Endothelial cell of umbilical vein (primary cell): ENCODE results near the gene NUDT15. TPM values are rescaled to one million over a fixed set of nuclear protein-coding genes. Genes with fewer than 3 reads are reported as not detected.

Source experiments
- BruUV-seq: library from RNA; stranded (reverse); fragments of 400-500 nt; replicated peaks from 2 replicates; lab custom pipeline; 2021; lab: Mats Ljungman, UMichigan
- CTCF ChIA-PET: fragments of 300-600, 350-600 bp; sonication (Branson Sonifier 250); formaldehyde crosslinking; loops from one replicate; lab custom pipeline; 2021; ENCODE audit warnings: antibody characterized with exemption, inconsistent platforms; lab: Charles Lee
- POLR2A ChIA-PET: fragments of 300-600, 350-600 bp; sonication (Branson Sonifier 250); formaldehyde crosslinking; loops from one replicate; lab custom pipeline; 2021; ENCODE audit warnings: antibody characterized with exemption, inconsistent platforms; lab: Charles Lee
- DNase-seq: peaks from one replicate; pipeline ENCODE4 v3.0.0-alpha.2; 2011; ENCODE audit warnings: low read depth, low spot score
- FAIRE-seq: peaks from 2 replicates; lab custom pipeline; 2011; peaks lifted over from hg19 to GRCh38; lab: Jason Lieb, UNC
- H2AFZ ChIP-seq: 2 replicates; pipeline ENCODE4 v1.6.0; 2012; ENCODE audit warnings: low read depth, low read length, control low read depth, inconsistent platforms
- H3K27ac ChIP-seq: 2 replicates; pipeline ENCODE4 v1.5.1; 2011; ENCODE audit warnings: low read depth, mild to moderate bottlenecking, control low read depth, low read length, moderate library complexity; ENCODE audit not compliant: insufficient read depth
- H3K27me3 ChIP-seq, 2 experiments: 2 replicates each; pipeline versions ENCODE4 v1.6.0 to v1.6.1; 2011; ENCODE audit warnings: low read length in 2 of 2, mixed read lengths in 1 of 2; ENCODE audit not compliant: control insufficient read depth in 2 of 2, insufficient read depth in 2 of 2
- H3K36me3 ChIP-seq, 2 experiments: 2 replicates in 1 of 2; 3 replicates in 1 of 2; pipeline ENCODE4 v1.5.1; 2011; ENCODE audit warnings: low read length in 2 of 2, mild to moderate bottlenecking in 1 of 2, moderate library complexity in 1 of 2; ENCODE audit not compliant: control insufficient read depth in 2 of 2, insufficient read depth in 2 of 2; ENCODE audit errors: extremely low read depth in 1 of 2
- H3K4me1 ChIP-seq: 3 replicates; pipeline ENCODE4 v1.5.1; 2011; ENCODE audit warnings: mild to moderate bottlenecking, low read length; ENCODE audit not compliant: control insufficient read depth, insufficient read depth; ENCODE audit errors: extremely low read depth
- H3K4me2 ChIP-seq: 2 replicates; pipeline ENCODE4 v1.6.1; 2011; ENCODE audit warnings: low read length, control low read depth, mixed read lengths; ENCODE audit not compliant: insufficient read depth
- H3K4me3 ChIP-seq, 3 experiments: fragments of 200-600 bp in 1 of 3; sonication (generic), shearing (Covaris generic) in 1 of 3; replicated peaks in 1 of 3; 2 replicates each; pipeline ENCODE4 v1.5.1; 2011 to 2016; ENCODE audit warnings: control low read depth in 3 of 3, low read length in 3 of 3, mild to moderate bottlenecking in 2 of 3, inconsistent platforms in 1 of 3, low read depth in 1 of 3, moderate library complexity in 1 of 3; ENCODE audit not compliant: insufficient read depth in 1 of 3
- H3K79me2 ChIP-seq: 2 replicates; pipeline ENCODE4 v1.6.0; 2012; ENCODE audit warnings: low read length, inconsistent platforms; ENCODE audit not compliant: control insufficient read depth, insufficient read depth
- H3K9ac ChIP-seq: replicated peaks from 2 replicates; pipeline ENCODE3; 2011; ENCODE audit warnings: low read length, control low read depth; ENCODE audit not compliant: insufficient read depth; ENCODE audit errors: extremely low read depth
- H3K9me1 ChIP-seq: replicated peaks from 3 replicates; pipeline ENCODE4 v1.6.0; 2011; ENCODE audit warnings: mild to moderate bottlenecking, low read length; ENCODE audit not compliant: control insufficient read depth, insufficient read depth; ENCODE audit errors: extremely low read depth
- H3K9me3 ChIP-seq: replicated peaks from 2 replicates; pipeline ENCODE4 v1.5.1; 2012; ENCODE audit warnings: low read length, inconsistent platforms; ENCODE audit not compliant: control insufficient read depth, insufficient read depth
- H4K20me1 ChIP-seq: replicated peaks from 2 replicates; pipeline ENCODE3; 2011; ENCODE audit warnings: mild to moderate bottlenecking, low read length; ENCODE audit not compliant: control insufficient read depth, insufficient read depth; ENCODE audit errors: extremely low read depth
- CTCF ChIP-seq, 2 donors: IDR thresholded peaks; 1 replicate in 1 of 2; 2 replicates in 1 of 2; pipeline ENCODE4 v1.5.1; 2011; ENCODE audit warnings: low read length in 2 of 2, mild to moderate bottlenecking in 2 of 2, moderate library complexity in 2 of 2, control low read depth in 1 of 2, inconsistent platforms in 1 of 2, low read depth in 1 of 2; ENCODE audit not compliant: insufficient read depth in 1 of 2; ENCODE audit errors: extremely low read depth in 1 of 2
- EZH2 ChIP-seq: IDR thresholded peaks from 2 replicates; pipeline ENCODE4 v1.6.1; 2012; ENCODE audit warnings: borderline replicate concordance, low read depth, mild to moderate bottlenecking, moderate library complexity, low read length, inconsistent platforms; ENCODE audit not compliant: severe bottlenecking
- FOS ChIP-seq: IDR thresholded peaks from 2 replicates; pipeline ENCODE4 v1.6.1; 2011; ENCODE audit warnings: mild to moderate bottlenecking, low read length, moderate library complexity, borderline replicate concordance; ENCODE audit not compliant: insufficient read depth
- GATA2 ChIP-seq: IDR thresholded peaks from 2 replicates; pipeline ENCODE4 v1.7.0; 2011; ENCODE audit warnings: low read depth, mild to moderate bottlenecking, moderate library complexity, mixed read lengths, low read length; ENCODE audit not compliant: insufficient read length, insufficient read depth
- JUN ChIP-seq: IDR thresholded peaks from 2 replicates; pipeline ENCODE4 v1.6.1; 2011; ENCODE audit warnings: borderline replicate concordance, low read depth; ENCODE audit not compliant: insufficient read length, insufficient read depth
- MYC ChIP-seq: IDR thresholded peaks from one replicate; pipeline ENCODE4 v1.6.1; 2011; ENCODE audit warnings: mild to moderate bottlenecking, low read depth, low read length
- POLR2A ChIP-seq: IDR thresholded peaks from 2 replicates; pipeline ENCODE4 v1.6.1; 2012; ENCODE audit warnings: low read depth, mild to moderate bottlenecking, control low read depth, low read length
- POLR2AphosphoS5 ChIP-seq: IDR thresholded peaks from 2 replicates; pipeline ENCODE4 v1.6.1; 2012; ENCODE audit warnings: low read depth, mild to moderate bottlenecking, control low read depth, low read length, moderate library complexity; ENCODE audit not compliant: insufficient read depth
- dilution Hi-C: fragments of 300-500 bp; cut with MboI; formaldehyde crosslinking; loops from one replicate; pipeline ENCODE4 v1.15.0; 2019; ENCODE audit warnings: low sequenced_read_pairs; ENCODE audit not compliant: extremely low pct_ligation_motif_present
- intact Hi-C: fragments of 100-400 bp; cut with micrococcal nuclease; formaldehyde crosslinking; loops from one replicate; pipeline ENCODE4 v1.10.0; 2022
- polyA plus RNA-seq, 4 experiments: library from polyadenylated mRNA; depleted of rRNA in 3 of 4; stranded (reverse) in 3 of 4; unstranded in 1 of 4; fragments of >200 nt; gene quantifications; 2 replicates each; pipeline versions ENCODE4 v1.2.1 to v1.2.3, GENCODE V29; 2011 to 2012; ENCODE audit warnings: missing spikeins in 1 of 4
- total RNA-seq: library from RNA; stranded (reverse); gene quantifications from 2 replicates; pipeline ENCODE4 v1.2.3, GENCODE V29; 2021
- TF ChIP-seq, protein P1 (sequence below): IDR thresholded peaks from 2 replicates; pipeline ENCODE4 v1.6.1; 2011; ENCODE audit not compliant: insufficient read depth, insufficient read length

NUDT15 gene
- total and polyA plus RNA-seq, 2 donors (not counting 3 experiments of a cell fraction or from before 2014, with no cell fraction given) = 13.3 to 21.6 TPM

- H4K20me1 ChIP-seq = no peaks in the 10 kb centered on the region
- no peak overlapping the region for H3K4me3 ChIP-seq
- peaks cover 4% of the 10 kb centered on the region for H3K79me2 ChIP-seq
- no peaks in the 10 kb centered on the region for H3K9me3 ChIP-seq
- no peak overlapping the region for H2AFZ ChIP-seq
- TF ChIP-seq POLR2AphosphoS5 (no peak), POLR2A (no peak), EZH2 (no peak), CTCF (IDR thresholded peaks at IDR 0.05; ENCODE audit: extremely low read depth in 1 of 2, insufficient read depth in 1 of 2, low read depth in 1 of 2, low read length in 2 of 2) (no peak), GATA2 (no peak), MYC (no peak), JUN (no peak), FOS (no peak)
- TF ChIP-seq, protein P1, sequence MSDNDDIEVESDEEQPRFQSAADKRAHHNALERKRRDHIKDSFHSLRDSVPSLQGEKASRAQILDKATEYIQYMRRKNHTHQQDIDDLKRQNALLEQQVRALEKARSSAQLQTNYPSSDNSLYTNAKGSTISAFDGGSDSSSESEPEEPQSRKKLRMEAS = no peak
- H3K27me3 ChIP-seq = no peaks in the 10 kb centered on the region
- no peak for DNase-seq
- H3K4me2 ChIP-seq = no peak overlapping the region
- no TSS peak for BruUV-seq
- H3K9ac ChIP-seq = no peak overlapping the region
- intact Hi-C loops (no loop called here), dilution Hi-C loops (no loop called here)
- no peaks in the 10 kb centered on the region for H3K9me1 ChIP-seq
- ChIA-PET CTCF (no interaction called here), POLR2A (interaction anchor here (0.9 kb wide), 1 partner anchor 38 kb away, joined by 3 read pairs; no protein-coding TSS in a partner anchor)
- H3K4me1 ChIP-seq = peaks cover 28% of the 10 kb centered on the region
- no peak overlapping the region for H3K27ac ChIP-seq
- H3K36me3 ChIP-seq = peaks cover 2 to 3% of the 10 kb centered on the region in 2 experiments
- no peak for FAIRE-seq
Measured at GRCh38 chr13:48040896-48041295, 3.4 kb downstream of the NUDT15 start.
